Prostate gland (tissue), 2 donors: ENCODE data around the gene PPP2R5A.

ENCODE experiments used
- CTCF ChIP-seq, 4 experiments: fragments of 200-600 bp in 2 of 4; fragments of 450-650 bp in 2 of 4; sonication (generic) in 2 of 4; IDR thresholded peaks; 1 replicate in 3 of 4; 2 replicates in 1 of 4; pipeline ENCODE4 v1.5.1; 2016 to 2019; ENCODE audit warnings: antibody characterized with exemption in 4 of 4, mild to moderate bottlenecking in 2 of 4, moderate library complexity in 2 of 4
- POLR2A ChIP-seq: fragments of 450-650 bp; IDR thresholded peaks from one replicate; pipeline ENCODE4 v1.6.1; 2016; ENCODE audit warnings: antibody characterized with exemption, mild to moderate bottlenecking
- POLR2AphosphoS5 ChIP-seq: sonication (generic); formaldehyde crosslinking; IDR thresholded peaks from one replicate; pipeline ENCODE4 v1.6.1; 2017; ENCODE audit warnings: antibody characterized with exemption

- TF ChIP-seq CTCF (IDR thresholded peaks at IDR 0.05) (no peak), POLR2A (no peak), POLR2AphosphoS5 (no peak)
Measured at GRCh38 chr1:212364985-212365384, 79.8 kb downstream of the PPP2R5A start.
